ENCODE results near the gene MEGF11.

The MEGF11 gene

GRCh38 chr15:66253418-66254088 is at the start of gene MEGF11:
Gene MEGF11, minus strand, starts transcription at chr15:66253750. Its CDS starts 125,347 bp downstream, at chr15:66128403.
- DNase-seq = no peak

- DNase-seq = no peak
Observed at GRCh38 chr15:66302489-66303278, 49.1 kb upstream of the MEGF11 start.

- DNase-seq = peak; percentile 7
Observed at GRCh38 chr15:66298803-66299251, 45.3 kb upstream of the MEGF11 start.

- no peak for DNase-seq
Observed at GRCh38 chr15:66296186-66296585, 42.6 kb upstream of the MEGF11 start.

GRCh38 chr15:66294932-66295235 is 41.3 kb upstream of the MEGF11 start:
- DNase-seq = no peak

- DNase-seq = no peak
Observed at GRCh38 chr15:66294157-66294931, 40.8 kb upstream of the MEGF11 start.

- DNase-seq = no peak
Observed at GRCh38 chr15:66293419-66294156, 40.0 kb upstream of the MEGF11 start, which contains the start of gene DIS3L. Gene DIS3L, plus strand, starts transcription at chr15:66293568. Its CDS starts 29 bp downstream, at chr15:66293597.

GRCh38 chr15:66292571-66293418 is 39.2 kb upstream of the MEGF11 start:
- no peak for DNase-seq

- DNase-seq = no peak
Observed at GRCh38 chr15:66291816-66292570, 38.4 kb upstream of the MEGF11 start.

GRCh38 chr15:66290518-66290917 is 37.0 kb upstream of the MEGF11 start:
- DNase-seq = no peak

GRCh38 chr15:66290007-66290406 is 36.5 kb upstream of the MEGF11 start:
- no peak for DNase-seq

- no peak for DNase-seq
Observed at GRCh38 chr15:66288551-66289185, 35.1 kb upstream of the MEGF11 start.

GRCh38 chr15:66288093-66288492 is 34.5 kb upstream of the MEGF11 start:
- DNase-seq = no peak

- no peak for DNase-seq
Observed at GRCh38 chr15:66287461-66288057, 34.0 kb upstream of the MEGF11 start.

- DNase-seq = no peak
Observed at GRCh38 chr15:66285533-66286280, 32.2 kb upstream of the MEGF11 start.

GRCh38 chr15:66284271-66284670 is 30.7 kb upstream of the MEGF11 start:
- no peak for DNase-seq

- DNase-seq = no peak
Observed at GRCh38 chr15:66278671-66279070, 25.1 kb upstream of the MEGF11 start.

GRCh38 chr15:66278056-66278455 is 24.5 kb upstream of the MEGF11 start:
- no peak for DNase-seq

GRCh38 chr15:66276546-66276945 is 23.0 kb upstream of the MEGF11 start:
- DNase-seq = no peak
